RWPE1 (cell line): ENCODE data around the gene AFG3L2.
"Not testable (repeated sequence)": the region's sequence is repeated elsewhere in the genome, so short reads cannot be mapped to it uniquely, and the experiment has no call there.

Experiments used
- CTCF ChIA-PET: fragments of 350-600 bp; sonication (Branson Sonifier 250); formaldehyde crosslinking; extraction: SDS; loops from one replicate; lab custom pipeline; 2021; lab: Yijun Ruan, JAX
- POLR2A ChIA-PET: fragments of 400-600 bp; formaldehyde crosslinking; extraction: SDS; loops from one replicate; lab custom pipeline; 2020; ENCODE audit warnings: antibody characterized with exemption; ENCODE audit not compliant: low non-redundant PET; lab: Yijun Ruan, JAX
- DNase-seq: peaks from one replicate; pipeline ENCODE4 v3.0.0; 2012; ENCODE audit warnings: low spot score
- H3K27ac ChIP-seq: fragments of 450-650 bp; 2 replicates; pipeline ENCODE4 v1.5.1; 2017
- CTCF ChIP-seq: fragments of 450-650 bp; conservative IDR thresholded peaks from 2 replicates; pipeline ENCODE4 v1.5.1; 2017; ENCODE audit warnings: low read depth, mild to moderate bottlenecking

The AFG3L2 gene

GRCh38 chr18:12420821-12421421 is 43.9 kb upstream of the AFG3L2 start:
- peak overlapping the region; percentile 65 for H3K27ac ChIP-seq
- TF ChIP-seq CTCF = no peak
- ChIA-PET CTCF (no interaction called here), POLR2A (no interaction called here)
- no peak for DNase-seq

- ChIA-PET CTCF (no interaction called here), POLR2A (no interaction called here)
- no peak for TF ChIP-seq CTCF
- no peak overlapping the region for H3K27ac ChIP-seq
- DNase-seq = no peak
These were observed 40.7 kb upstream of the AFG3L2 start for GRCh38 chr18:12417687-12418086.

GRCh38 chr18:12416098-12416729 is 39.2 kb upstream of the AFG3L2 start:
- ChIA-PET POLR2A (no interaction called here), CTCF (interaction anchor here (0.5 to 1.0 kb wide), 2 partner anchors 8 to 23 kb away, joined by 3 to 4 read pairs; no protein-coding TSS in a partner anchor)
- DNase-seq = no peak
- TF ChIP-seq CTCF = no peak
- H3K27ac ChIP-seq = peak overlapping the region; percentile 52

GRCh38 chr18:12411456-12411855 is 34.4 kb upstream of the AFG3L2 start:
- DNase-seq = no peak
- CTCF ChIA-PET = no interaction called here

GRCh38 chr18:12410747-12411146 is 33.7 kb upstream of the AFG3L2 start:
- CTCF ChIA-PET, POLR2A ChIA-PET, DNase-seq: not testable (repeated sequence)
- H3K27ac ChIP-seq = peak overlapping the region; percentile 49

More at GRCh38 chr18:12411456-12411855, 34.4 kb upstream of the AFG3L2 start:
- no peak for TF ChIP-seq CTCF
- POLR2A ChIA-PET = no interaction called here
- peak overlapping the region; percentile 40 for H3K27ac ChIP-seq

GRCh38 chr18:12410081-12410481 is 33.1 kb upstream of the AFG3L2 start:
- H3K27ac ChIP-seq = peak overlapping the region; percentile 49
- CTCF ChIA-PET = interaction anchor here (0.9 kb wide), 1 partner anchor 13 kb away, joined by 4 read pairs; no protein-coding TSS in a partner anchor
- no peak for DNase-seq
- TF ChIP-seq CTCF = no peak
- POLR2A ChIA-PET = no interaction called here

GRCh38 chr18:12409469-12409868 is 32.4 kb upstream of the AFG3L2 start:
- no peak for TF ChIP-seq CTCF
- ChIA-PET CTCF (interaction anchor here (0.7 to 0.9 kb wide), 2 partner anchors 14 to 501 kb away, joined by 3 to 4 read pairs; partner anchors contain the start of gene MPPE1), POLR2A (interaction anchor here (0.7 kb wide), 1 partner anchor 34 kb away, joined by 8 read pairs; no protein-coding TSS in a partner anchor)
- H3K27ac ChIP-seq = peak overlapping the region; percentile 20; the same call in 1 of the 2 replicates
- no peak for DNase-seq
